ENCODE measurements around the gene ADCY7.

ADCY7 gene

DNA sequence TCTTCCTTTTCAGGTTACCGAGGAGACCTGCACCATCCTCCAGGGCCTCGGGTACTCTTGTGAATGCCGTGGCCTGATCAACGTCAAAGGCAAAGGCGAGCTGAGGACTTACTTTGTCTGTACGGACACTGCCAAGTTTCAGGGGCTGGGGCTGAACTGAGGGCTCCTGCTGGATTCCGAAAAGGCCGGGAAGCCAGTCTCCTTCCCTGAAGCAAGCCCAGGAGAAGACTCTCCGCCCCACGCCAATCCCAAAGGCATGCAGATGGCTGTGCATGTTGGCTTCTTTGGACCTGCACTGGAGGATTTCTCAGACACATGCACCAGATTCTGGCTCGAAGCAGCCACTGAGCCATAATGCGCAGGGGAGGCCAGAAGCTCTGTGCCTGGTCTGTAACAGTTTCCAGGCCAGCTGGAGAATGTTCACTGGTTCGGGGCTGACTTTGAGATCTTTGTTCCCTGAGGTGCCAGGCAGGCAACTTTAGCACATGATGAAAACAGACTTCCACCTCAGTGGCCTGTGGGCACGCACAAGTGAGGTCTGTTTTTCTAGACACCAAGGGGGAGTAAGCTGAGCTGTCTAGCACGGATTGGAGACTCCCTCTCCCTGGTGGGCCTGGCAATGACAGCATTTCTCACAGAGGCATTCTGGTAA, 49.1 kb downstream of the ADCY7 start:
- DNase-seq: no peak

- DNase-seq: no peak
These were observed 49.9 kb downstream of the ADCY7 start for GRCh38 chr16:50316102-50316847.

GRCh38 chr16:50316848-50317630, 50.7 kb downstream of the ADCY7 start:
- DNase-seq: no peak

DNA sequence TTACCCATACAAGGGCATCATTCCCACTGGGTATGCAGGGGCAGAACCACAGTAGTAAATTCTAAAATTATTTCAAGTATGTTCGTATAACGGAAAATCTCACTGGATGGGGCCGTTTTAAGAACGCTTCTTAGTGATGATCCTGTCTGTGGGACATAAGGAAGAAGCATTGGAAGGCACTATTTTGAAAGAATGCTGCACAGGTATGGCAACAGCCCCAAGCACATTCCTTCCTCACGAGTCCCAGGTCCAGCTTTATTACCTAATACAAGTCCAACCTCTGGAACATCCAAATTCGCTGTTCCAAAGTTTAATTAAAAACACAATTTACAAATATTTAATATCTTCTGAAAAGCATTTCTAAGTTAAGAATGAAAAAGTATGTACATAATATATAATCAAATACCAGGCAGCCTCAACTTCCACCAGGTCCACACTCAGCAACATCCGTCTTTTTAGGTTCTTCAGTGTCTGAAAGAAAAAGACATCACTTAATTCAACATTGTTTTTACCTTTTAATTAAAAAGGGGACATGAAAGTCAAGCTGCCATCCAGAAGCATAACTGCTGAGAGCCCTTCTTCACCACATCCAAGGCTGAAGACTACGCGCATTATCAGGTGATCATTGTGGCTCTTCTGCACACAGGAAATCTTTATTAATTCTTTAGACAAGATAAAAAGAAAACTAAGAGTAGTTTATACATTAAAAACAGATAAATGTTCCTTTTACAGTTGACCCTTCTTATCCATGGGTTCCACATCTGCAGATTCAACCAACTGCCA, 52.6 kb downstream of the ADCY7 start:
- no peak for DNase-seq

- no peak for DNase-seq
These were observed 54.0 kb downstream of the ADCY7 start for GRCh38 chr16:50320310-50320709.

- DNase-seq: no peak
These were observed 56.0 kb downstream of the ADCY7 start for GRCh38 chr16:50322333-50322732.

GRCh38 chr16:50323335-50324011, 57.1 kb downstream of the ADCY7 start:
- no peak for DNase-seq

DNA sequence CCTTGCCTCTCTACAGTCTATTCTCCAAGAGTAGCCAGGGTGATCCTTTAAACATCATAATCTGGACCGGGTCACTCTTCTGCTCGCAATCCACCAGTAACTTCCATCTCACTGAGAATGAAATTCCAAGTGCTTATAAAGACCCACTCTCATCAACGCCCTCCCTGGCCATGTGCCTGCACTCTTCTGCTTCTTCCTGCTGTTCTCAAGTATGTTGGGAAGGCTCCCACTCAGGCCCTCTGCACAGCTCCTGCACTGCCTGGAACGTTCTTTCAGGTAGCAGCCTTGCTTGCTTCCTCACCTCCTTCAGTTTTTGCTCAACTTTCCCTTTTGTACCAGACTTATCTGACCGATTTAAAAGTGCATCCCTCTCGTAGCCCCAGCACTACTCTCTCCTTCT, 58.0 kb downstream of the ADCY7 start:
- no peak for DNase-seq

DNA sequence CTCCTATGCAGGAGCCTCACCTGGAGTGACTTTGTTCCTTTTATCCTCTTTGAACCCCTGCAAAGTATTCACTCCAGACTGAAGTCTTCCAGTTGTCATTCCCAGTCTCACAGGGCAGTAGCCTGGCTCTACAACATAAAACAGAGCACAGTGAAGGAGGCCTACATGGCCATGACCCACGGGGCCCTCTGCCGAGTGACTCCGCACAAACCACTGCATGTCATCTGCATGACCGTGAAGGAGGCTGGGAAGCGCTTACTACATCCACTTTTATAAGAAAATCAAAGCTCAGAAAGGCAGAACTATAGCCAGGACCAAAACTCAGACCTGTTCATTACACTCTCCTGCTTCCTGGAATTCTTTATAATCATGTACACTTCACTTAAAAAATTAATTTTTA, 59.9 kb downstream of the ADCY7 start:
- DNase-seq: no peak

GRCh38 chr16:50326835-50327465, 60.6 kb downstream of the ADCY7 start:
- DNase-seq: no peak

- no peak for DNase-seq
These were observed 63.3 kb downstream of the ADCY7 start for GRCh38 chr16:50329446-50330189.

- no peak for DNase-seq
These were observed 65.2 kb downstream of the ADCY7 start for GRCh38 chr16:50331570-50331969.

GRCh38 chr16:50332599-50332998, 66.2 kb downstream of the ADCY7 start:
- no peak for DNase-seq

DNA sequence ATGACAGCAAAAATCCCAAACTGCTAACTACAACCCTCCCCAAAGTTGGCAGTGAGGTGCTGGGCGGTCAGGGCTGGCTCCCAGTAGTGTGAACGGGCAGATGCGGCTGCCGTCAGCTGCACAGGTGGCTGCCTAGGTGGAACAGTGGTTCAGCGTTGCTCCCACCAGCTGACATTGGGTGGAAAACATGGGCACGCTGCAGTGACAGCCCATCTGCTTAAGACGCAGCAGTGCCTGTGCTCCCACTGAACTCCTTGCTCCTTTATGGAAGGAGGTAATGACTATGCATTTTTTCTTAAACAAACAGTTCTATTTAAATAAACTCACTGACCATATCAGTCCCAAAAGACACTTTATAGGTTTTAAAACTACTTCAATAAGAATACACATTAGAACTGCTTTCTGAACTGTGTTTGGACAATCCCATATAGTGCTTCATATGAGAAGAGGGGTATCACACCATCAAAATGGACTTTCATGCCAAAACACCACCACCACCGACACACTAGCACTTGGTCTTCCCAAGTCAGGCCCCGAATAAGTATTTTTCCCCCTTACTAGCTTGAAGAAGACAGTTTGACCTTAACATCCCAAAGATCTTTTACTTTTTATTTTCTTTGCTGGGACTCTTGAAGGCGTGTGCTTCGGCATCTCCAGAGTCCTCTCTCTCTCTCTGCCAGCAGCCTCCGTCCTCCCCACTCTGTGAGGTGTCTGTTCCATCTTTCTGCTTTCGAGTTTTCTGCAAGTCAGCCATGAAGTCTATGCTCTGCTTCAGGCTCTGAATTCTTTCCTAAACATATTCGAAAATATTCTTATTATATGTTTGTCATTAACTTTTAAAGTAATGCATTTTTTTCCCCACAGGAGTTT, 68.0 kb downstream of the ADCY7 start:
- no peak for DNase-seq

- no peak for DNase-seq
These were observed 69.0 kb downstream of the ADCY7 start for GRCh38 chr16:50335196-50335958.

GRCh38 chr16:50336884-50337283, 70.5 kb downstream of the ADCY7 start:
- no peak for DNase-seq

GRCh38 chr16:50338371-50339231, 72.2 kb downstream of the ADCY7 start:
- DNase-seq: no peak

GRCh38 chr16:50340578-50340977, 74.2 kb downstream of the ADCY7 start:
- no peak for DNase-seq
